ACHN (cell line): ENCODE results near the gene ARHGAP22.

ENCODE experiments used
- DNase-seq: peaks from one replicate; pipeline ENCODE4 v3.0.0-alpha.2; 2015
- in situ Hi-C: cut with HindIII; loops from 2 replicates; pipeline ENCODE4 v1.10.0; 2017; ENCODE audit warnings: low sequenced_read_pairs, low pct_ligation_motif_present, low pct_unique_long_range_greater_than_20kb

ARHGAP22 gene

GRCh38 chr10:48467669-48468068 is 137.2 kb downstream of the ARHGAP22 start:
- no peak for DNase-seq
- in situ Hi-C loops: no loop called here

DNA sequence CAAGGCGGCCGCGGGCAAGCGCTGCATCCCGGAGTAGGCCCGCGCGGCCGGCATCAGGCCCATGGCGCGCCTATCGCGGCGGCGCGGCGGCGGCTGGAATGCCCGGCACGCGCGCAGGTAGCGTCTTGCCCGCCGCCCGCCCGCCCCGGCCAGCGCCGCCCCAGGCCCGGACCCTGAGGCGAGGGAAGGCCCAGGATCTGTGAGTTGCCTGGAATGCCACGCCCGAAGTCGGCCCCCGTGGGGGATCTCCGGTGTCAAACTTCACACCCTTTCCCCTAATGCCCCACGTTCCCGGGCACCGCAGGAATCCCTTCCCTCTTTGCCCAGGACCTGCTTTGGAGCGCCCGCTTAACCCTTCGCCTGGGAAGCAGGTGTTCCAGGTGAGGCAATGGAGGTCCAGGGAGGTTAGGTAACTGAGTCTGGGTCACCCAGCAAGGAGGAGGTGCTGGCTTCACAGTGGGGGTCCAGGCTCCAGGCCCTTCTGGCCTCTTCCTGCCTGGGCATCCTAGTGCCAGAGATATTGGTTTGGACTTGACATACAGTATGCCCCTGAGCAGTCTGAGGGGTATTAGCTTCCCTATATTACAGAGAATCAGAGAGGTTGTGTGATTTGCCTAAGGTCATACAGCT is 138.1 kb downstream of the ARHGAP22 start:
- in situ Hi-C loops: no loop called here
- DNase-seq: no peak

DNA sequence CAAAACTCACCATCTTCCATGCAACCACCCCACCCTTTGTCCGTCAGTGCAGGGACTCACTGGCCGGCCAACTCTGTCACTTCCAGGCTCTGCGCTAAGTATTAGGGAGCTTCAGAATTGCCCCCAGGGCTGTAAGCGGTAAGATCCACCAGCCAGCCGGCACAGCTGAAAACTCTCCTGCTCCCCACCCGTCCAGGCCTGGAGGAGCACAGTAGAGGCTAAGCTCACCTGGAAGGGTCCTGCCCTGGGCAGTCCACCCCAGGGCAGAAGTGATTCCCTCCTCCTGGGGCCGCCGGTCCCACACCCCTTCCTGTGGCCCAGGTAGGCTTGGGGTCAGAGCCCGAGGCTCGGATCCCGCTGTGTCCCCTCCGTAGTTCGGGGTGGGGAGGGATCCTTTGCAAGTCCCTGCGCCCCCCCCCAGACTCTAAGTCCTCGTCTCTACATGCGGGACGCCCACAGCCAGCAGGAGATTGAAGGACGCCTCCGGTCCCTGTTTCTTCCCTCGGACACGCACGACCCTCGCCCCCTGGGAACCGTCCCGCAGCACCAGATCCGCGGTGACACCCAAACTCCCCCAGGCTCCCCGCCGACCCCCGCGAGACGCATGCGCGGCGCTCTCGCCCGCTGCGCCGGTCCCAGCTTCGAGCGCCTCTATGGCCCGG is 138.9 kb downstream of the ARHGAP22 start:
- in situ Hi-C loops: no loop called here
- no peak for DNase-seq

- no peak for DNase-seq
- in situ Hi-C loops: no loop called here
These were observed 139.8 kb downstream of the ARHGAP22 start for GRCh38 chr10:48464871-48465736.

DNA sequence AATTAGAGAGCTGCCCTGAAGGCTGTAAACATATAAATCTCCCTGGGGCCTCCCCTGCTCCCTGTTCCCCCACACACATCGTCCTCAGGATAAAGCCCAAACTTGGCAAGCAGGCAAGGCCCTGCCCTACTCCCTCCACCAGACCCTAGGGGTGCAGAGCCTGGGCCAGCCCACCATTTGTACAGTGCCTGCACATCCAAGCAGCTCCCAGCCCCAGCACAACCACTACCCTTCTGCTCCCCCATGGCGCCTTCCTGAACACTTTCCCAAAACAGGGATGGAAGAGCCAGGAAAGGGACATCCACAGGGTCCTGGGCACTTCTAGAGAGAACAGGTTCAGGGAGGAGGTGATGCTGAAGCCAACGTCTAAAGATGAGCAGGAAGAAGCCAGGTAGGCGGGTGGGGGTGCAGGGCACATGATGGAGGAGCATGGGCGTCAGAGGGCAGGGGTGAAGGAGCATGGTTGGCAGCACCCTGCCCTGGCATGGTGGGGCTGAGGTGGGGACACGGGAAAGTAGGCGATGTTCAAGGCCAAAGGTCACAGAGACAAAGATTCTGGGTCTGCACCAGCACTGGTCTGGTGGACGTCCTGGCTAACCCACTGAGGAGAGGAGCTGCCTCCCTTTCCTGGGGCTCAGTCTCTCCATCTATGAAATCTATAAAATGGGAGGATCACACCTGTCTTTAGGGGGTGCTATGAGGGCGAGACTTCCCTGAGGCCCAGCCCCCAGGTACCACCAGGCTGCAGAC is 140.6 kb downstream of the ARHGAP22 start:
- in situ Hi-C loops: no loop called here
- DNase-seq: no peak

- in situ Hi-C loops: no loop called here
- DNase-seq: no peak
These were observed 141.4 kb downstream of the ARHGAP22 start for GRCh38 chr10:48463318-48464003.

DNA sequence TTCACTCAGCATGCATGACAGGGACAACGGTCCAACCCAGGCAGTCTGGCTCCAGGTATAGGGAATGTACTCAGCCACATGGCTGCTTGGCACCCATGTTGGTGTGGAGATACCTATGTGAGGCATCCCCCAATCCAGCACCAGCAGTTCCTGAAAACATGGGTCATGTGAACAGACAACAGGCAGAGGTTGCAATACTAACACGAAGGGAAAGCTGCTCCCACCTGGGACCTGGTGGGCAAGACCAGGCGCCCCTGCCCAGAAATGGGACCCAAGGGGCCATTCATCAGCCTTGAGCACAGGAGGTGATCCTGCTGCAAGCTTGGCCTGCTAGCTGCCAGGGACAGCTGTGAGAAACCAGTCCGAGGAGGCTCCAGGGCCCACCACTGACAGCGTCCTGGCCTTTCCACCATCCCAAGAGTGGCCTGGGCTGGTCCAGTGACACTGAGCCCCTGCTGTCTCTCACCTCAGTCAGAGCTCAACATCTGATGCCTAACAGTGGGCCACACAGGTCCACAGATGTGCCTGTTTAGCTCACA is 142.3 kb downstream of the ARHGAP22 start:
- in situ Hi-C loops: no loop called here
- DNase-seq: no peak

GRCh38 chr10:48461623-48462481 is 143.0 kb downstream of the ARHGAP22 start:
- no peak for DNase-seq
- in situ Hi-C loops: no loop called here

DNA sequence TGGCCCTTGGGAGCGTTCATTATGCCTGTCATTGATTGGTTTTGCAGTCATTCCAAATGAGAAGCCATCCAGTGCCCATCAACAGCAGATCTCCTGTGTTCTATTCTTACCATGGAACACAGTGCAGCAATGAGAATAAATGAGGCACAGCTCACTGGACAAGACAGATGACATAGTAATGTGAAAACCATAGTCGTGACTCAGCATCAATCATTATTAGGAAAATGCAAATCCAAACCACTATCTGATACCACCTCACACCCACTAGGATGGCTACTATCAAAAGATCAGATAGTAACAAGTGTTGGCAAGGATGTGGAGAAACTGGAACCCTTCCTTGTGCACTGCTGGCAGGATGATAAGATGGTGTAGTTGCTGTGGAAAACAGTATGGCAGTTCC is 144.7 kb downstream of the ARHGAP22 start:
- in situ Hi-C loops: no loop called here
- no peak for DNase-seq

DNA sequence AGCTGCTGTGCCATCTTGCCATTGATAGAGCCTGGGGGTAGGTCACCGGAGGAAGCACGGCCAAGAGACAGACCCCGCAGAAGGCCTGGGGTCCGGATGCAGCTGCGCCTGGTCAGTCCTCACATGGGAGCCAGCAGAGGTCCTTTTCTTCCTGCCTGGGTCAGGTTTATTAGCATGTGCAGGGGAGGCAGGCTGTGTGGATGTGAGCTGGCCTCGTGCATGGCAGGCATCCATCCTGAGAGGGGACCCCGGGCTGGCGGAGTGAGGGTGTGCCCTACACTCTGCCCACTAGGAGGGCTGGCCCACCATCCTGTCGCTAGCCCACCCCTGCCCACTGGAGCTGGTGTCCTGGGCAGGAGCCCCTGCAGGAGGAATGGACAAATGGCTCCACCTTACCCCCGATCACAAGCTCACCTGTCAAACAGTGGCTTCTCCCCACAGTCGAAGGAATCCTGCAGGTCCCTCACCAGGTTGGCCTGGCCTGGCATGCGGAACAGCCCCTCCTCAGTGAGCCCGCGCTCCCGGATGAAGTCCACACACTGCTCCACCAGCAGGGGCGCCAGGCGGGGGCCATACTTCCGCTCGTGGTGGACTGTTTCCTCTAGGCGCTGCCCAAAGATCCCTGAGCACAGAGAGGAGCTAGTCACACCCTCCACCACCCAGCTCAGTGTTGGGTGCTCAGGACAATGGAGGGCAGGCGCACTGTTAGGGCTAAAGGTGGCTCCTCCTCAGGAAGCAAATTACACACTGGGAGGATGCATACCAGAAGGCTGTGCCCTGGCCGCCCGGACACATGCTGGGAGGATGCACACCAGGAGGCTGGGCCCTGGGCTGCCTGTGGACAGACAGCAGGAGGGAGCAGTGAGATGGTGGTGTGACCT is 145.4 kb downstream of the ARHGAP22 start:
- no peak for DNase-seq
- in situ Hi-C loops: no loop called here

- DNase-seq: no peak
- in situ Hi-C loops: no loop called here
These were observed 146.2 kb downstream of the ARHGAP22 start for GRCh38 chr10:48458662-48459048.

DNA sequence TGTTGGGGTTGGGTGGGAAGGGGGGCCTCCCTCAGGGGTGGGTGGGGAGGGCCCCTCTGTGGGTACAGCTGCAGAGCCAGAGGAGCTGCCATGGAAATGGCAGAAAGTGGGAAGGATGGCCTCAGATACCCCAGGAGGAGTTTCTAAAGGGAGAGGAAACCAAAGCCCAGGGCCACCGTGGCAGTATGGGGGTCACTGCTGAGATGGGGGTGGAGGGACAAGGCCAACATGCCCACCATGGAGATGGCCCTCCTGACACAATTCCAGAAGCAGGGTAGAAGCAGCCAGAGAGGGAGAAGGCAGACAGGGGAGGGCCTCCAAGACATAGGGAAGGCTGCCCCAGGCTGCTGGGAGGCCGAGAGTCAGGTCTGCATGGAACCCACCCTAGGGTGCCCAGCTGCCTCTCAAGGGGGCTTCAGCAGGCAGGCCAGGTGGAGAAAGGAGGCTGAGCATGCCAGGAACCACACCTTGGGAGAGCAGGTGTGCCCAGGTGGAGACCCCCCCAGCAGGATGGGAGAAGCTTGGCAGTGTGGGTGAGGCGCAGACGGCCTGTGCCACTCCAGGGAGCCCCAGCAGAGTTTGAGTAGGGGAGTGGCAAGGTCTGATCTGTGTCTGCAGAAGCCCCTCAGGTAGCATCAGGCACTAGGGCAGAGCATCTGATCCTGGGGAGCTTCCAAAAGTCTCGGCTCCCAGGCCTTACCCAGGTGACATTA is 146.8 kb downstream of the ARHGAP22 start:
- in situ Hi-C loops: no loop called here
- no peak for DNase-seq

DNA sequence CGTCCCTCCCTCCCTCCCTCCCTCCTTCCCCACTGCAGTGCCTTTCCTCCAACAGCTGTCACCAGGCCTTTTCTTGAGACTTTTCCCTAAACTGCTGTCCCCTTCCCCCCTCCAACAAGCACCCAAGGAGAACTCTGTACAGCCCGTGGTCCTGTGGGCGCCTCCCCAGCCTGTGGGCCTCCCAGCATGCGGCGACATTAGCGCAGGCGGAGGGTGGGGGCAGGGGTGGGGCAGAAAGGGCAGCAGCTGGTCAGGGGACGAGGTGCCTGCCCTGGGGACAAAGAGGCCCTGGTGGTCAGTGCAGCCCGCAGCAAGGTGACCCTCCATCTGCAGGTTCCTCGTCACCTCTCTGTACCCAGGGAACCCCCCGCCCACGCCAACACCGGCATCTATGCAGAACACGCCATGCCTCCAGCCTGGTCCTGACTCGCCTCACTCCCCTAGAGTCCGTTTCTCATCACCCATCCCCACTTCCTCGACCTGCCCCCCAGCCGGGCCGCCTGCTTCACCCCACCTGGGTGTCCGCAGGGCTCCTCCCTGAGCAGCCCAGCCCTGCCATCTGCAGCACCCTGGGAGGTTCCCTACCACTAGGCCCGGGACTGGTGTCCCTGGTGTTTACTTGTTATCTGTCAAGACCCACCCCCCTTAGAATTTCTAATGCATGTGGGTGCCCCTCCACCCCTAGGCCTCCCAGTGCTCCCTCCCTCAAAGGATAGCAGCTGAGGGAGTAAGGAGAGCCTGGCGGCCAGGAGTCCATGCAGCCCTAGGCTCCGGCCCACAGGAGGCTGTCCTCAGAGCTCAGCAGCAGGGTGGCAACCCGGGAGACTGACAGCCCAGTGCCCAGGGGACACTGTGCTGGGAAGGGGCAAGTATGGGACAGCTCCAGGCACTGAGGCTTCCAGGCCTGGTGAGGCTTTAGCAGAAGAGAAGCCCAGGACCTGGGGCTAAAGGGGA is 147.8 kb downstream of the ARHGAP22 start:
- DNase-seq: no peak
- in situ Hi-C loops: no loop called here

DNA sequence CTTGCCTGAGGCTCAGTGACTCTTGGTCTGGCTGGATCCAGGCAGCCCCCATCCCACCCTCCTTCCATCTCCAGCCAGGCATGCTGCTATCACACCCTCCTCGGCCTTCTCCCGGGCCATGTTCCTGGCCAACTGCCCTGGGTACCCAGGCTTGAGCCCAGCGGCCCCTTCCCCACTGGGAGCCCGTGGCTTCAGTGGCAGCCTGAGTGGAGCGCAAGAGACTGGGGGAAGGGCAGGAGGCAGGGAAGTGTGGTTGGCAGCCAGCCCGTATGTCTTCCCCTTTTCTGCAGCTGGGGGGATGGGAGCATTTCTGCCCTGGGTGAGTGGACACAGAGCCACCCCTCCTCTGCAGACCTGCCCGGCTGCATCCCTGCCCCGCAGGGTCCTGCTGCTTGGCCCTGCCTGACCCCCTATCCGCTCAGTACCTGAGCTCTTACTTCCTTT is 148.5 kb downstream of the ARHGAP22 start:
- in situ Hi-C loops: no loop called here
- no peak for DNase-seq
